Dendritic cell treated with granulocyte-macrophage colony-stimulating factor and Interleukin-4, amounts not matched to agents 40 ng/mL and 50 ng/mL, for 4 days (primary cell): ENCODE measurements around the gene AUTS2.

Experiments used
- H3K27ac Mint-ChIP-seq: one replicate; pipeline ENCODE4 v1.8.0; 2022; ENCODE audit warnings: mild to moderate bottlenecking, mixed read lengths
- H3K27me3 Mint-ChIP-seq: one replicate; pipeline ENCODE4 v1.8.0; 2022; ENCODE audit warnings: mild to moderate bottlenecking, mixed read lengths
- H3K36me3 Mint-ChIP-seq: one replicate; pipeline ENCODE4 v1.8.0; 2022; ENCODE audit warnings: low read depth, mixed read lengths
- H3K4me1 Mint-ChIP-seq: one replicate; pipeline ENCODE4 v1.8.0; 2022; ENCODE audit warnings: low read depth, mixed read lengths
- H3K4me3 Mint-ChIP-seq: one replicate; pipeline ENCODE4 v1.8.0; 2022; ENCODE audit warnings: mild to moderate bottlenecking, moderate library complexity, mixed read lengths
- H3K9me3 Mint-ChIP-seq: one replicate; pipeline ENCODE4 v1.8.0; 2022; ENCODE audit warnings: mixed read lengths
- intact Hi-C: fragments of 100-400 bp; cut with micrococcal nuclease; formaldehyde crosslinking; loops from one replicate; pipeline ENCODE4 v1.15.0; 2022

AUTS2 gene

DNA sequence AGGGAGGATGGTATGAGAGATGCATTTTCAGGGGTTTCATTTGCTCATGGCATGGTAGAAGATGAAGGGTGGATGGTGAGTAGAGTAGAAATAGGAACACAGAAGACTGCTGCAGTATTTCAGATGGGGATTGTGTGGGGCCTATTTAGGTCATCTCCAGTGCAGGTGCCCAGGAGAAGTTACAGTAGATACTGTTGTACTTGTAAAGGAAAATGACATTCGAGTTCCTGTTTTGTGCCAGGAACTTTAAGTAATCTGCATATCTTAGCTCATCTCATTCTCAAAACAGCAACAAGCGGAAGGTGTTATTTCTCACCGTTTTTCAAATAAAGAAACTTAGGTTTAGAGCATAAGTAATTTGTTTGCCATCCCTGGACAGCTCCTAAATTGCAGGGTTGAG lies 156.2 kb downstream of the AUTS2 start:
- no peak overlapping the region for H3K27ac Mint-ChIP-seq
- intact Hi-C loops, result no loop called here

DNA sequence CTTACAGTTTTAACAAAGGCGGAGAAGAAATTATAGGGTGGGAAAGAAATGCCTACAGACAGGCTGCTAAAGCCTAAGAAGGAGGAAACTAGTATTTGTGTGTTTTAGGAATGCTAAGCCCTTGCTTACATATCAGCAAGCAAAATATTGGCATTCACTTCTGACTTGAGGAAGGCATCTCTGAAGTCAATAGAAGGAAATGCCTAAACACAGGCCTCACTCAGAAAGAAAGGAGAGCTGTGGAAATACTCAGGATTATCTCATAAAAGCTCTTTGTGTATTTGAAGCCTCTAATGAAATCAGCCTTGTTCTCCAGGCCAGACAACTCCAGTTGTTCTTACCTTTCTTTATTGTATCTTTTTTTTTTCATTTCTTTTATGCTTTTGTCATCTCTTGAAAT lies 158.0 kb downstream of the AUTS2 start:
- no peak overlapping the region for H3K27ac Mint-ChIP-seq

More for the DNA sequence above, 156.2 kb downstream of the AUTS2 start:
- Mint-ChIP-seq H3K9me3 (no peaks in the 10 kb centered on the region), H3K4me1 (peaks cover 5% of the 10 kb centered on the region), H3K27me3 (no peaks in the 10 kb centered on the region), H3K4me3 (no peak overlapping the region), H3K36me3 (no peaks in the 10 kb centered on the region)

DNA sequence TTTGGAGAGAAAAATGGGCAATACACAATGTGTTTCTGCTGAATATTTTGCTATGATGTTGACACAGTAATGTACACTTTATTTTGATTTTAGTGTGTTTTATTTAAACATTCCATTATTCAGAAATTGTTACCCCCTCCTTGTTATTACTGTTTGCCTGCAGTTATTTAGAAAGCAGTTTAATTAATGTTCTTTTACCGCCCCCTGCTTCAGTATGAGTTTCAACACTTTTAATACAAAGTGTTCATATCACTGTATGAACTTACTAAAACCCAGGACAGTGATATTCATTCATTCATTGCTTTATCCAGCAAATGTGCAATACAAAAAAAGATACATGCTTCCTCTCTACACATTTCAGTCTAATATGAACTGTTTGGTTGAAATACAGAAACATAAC lies 159.3 kb downstream of the AUTS2 start:
- Mint-ChIP-seq H3K9me3 (no peaks in the 10 kb centered on the region), H3K4me3 (no peak overlapping the region), H3K27ac (no peak overlapping the region), H3K27me3 (no peaks in the 10 kb centered on the region), H3K4me1 (peaks cover 5% of the 10 kb centered on the region), H3K36me3 (no peaks in the 10 kb centered on the region)
- intact Hi-C loops, result no loop called here

More for the DNA sequence above, 158.0 kb downstream of the AUTS2 start:
- intact Hi-C loops, result no loop called here
- H3K27me3 Mint-ChIP-seq, result no peaks in the 10 kb centered on the region
- H3K36me3 Mint-ChIP-seq, result no peaks in the 10 kb centered on the region
- peaks cover 5% of the 10 kb centered on the region for H3K4me1 Mint-ChIP-seq
- no peak overlapping the region for H3K4me3 Mint-ChIP-seq
- no peaks in the 10 kb centered on the region for H3K9me3 Mint-ChIP-seq

DNA sequence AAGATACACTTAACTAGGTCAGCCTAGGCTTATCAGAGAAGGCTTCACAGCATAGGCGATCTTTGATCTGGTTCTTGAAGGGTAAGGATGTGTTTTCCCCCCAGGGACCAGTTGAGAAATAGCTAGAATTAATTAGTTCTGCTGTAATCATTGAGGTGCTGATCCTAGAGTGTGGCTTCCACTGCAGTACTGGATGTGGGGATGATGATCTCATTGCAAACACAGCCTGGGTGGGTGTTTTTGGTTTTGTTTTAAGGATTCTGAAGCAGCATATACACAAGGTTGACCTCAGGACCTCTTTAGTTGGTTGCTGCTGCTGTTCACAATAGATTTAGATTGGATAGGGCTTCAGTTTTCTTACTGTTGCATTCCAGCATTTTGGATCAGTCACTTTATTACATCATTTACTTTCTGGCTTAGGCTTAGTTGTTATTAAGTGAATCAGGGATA lies 159.7 kb downstream of the AUTS2 start:
- intact Hi-C loops, result no loop called here
- H3K36me3 Mint-ChIP-seq, result no peaks in the 10 kb centered on the region

DNA sequence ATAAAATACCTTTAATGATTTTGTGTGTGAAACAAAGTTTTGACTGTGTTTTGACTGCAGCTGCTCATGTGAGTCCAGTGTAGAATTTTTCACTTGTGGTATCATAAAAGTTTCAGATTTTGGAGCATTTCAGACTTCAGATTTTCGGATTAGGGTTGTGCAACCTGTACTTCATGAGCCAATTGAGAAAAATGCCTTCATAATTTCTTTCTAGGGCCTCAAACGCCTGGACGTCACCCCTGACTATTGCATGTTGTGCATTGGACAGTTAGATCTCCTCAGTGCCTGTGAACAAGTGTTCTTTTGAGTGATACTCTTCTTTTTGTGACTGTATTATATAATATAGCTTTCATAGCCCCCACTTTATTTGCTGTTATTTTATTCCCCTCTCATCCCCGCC lies 161.1 kb downstream of the AUTS2 start:
- peaks cover 4% of the 10 kb centered on the region for H3K4me1 Mint-ChIP-seq
- intact Hi-C loops, result no loop called here
- H3K9me3 Mint-ChIP-seq, result no peaks in the 10 kb centered on the region
- H3K27me3 Mint-ChIP-seq, result no peaks in the 10 kb centered on the region
- no peak overlapping the region for H3K4me3 Mint-ChIP-seq
- no peaks in the 10 kb centered on the region for H3K36me3 Mint-ChIP-seq
- H3K27ac Mint-ChIP-seq, result no peak overlapping the region

More for the DNA sequence above, 159.7 kb downstream of the AUTS2 start:
- peaks cover 5% of the 10 kb centered on the region for H3K4me1 Mint-ChIP-seq
- no peak overlapping the region for H3K4me3 Mint-ChIP-seq
- H3K27me3 Mint-ChIP-seq, result no peaks in the 10 kb centered on the region
- H3K27ac Mint-ChIP-seq, result no peak overlapping the region
- no peaks in the 10 kb centered on the region for H3K9me3 Mint-ChIP-seq

DNA sequence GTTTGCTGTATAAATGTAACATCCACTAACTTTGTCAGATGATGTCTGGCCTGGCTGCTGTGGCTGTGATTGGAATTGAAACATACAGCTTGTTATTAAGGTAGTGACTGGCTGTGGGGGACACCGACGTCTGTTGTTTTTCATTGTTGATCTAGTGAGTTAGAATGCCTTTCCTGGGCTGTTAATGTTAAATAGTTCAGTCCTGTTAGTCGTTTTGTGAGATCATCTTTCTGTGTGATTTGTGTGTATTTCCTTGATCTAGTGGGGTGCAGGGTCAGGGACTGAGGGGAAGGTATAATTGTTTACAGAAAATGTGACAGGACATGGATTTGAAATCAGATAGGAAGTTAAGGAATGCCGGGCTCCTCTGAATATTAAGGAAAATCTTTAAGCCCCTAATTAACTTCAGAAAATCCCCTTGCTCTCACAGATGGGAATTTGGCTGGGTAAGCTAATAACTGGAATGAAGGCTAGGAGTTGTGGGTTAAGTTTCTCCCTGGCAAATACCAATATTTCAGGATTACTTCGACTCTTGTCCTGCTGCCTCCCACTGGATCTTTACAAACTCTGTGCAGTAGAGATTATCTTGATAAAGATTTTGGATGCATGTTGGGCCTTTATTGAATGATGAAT lies 163.1 kb downstream of the AUTS2 start:
- Mint-ChIP-seq H3K36me3 (no peaks in the 10 kb centered on the region), H3K4me3 (no peak overlapping the region), H3K27me3 (no peaks in the 10 kb centered on the region), H3K27ac (no peak overlapping the region), H3K4me1 (peaks cover 15% of the 10 kb centered on the region), H3K9me3 (no peaks in the 10 kb centered on the region)
- intact Hi-C loops, result no loop called here

DNA sequence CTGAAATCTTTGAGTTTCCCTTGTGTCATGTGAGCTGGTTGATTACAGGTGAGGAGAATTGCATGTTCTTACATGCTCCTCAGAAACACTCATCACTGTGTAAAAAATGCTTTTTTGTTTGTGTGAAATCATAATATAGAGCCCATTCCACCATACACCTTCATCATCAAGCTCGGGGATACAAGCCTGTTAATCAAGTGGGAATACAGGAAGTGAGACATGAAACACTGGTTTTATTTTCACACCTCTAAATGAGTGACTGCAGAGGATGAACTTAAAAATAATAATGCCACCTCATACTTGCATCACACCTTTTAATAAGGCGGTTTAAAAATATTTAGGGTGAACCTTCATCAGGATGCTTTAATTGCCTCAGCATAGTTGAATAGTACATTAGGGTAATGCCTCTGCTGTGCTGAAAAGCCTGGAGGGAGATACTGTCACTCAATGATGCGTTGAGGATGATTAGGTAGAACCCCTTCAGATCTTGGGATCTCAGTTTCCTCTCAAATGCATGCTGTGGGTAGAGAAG lies 164.6 kb downstream of the AUTS2 start:
- Mint-ChIP-seq H3K27ac (no peak overlapping the region), H3K9me3 (no peaks in the 10 kb centered on the region)

DNA sequence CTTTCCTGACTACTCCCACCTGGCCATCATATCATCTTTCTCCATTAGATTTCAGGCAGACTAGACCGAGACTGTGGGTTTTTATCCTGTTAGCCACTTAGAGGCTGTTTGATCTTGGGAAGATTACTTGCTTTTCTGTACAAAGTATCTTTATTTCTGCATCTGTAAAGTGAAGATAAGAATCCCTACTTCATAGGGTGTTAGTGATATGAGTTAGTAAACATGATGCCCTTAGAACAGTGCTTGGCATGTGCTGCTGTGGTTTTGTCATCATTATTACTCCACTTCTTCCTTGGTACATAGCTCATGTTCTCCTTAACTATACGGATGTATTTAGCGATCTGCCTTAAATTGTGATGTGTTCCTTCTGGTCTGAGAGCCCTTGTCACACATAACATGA lies 165.2 kb downstream of the AUTS2 start:
- H3K9me3 Mint-ChIP-seq, result no peaks in the 10 kb centered on the region

More for the DNA sequence above, 164.6 kb downstream of the AUTS2 start:
- intact Hi-C loops, result no loop called here
- H3K4me3 Mint-ChIP-seq, result no peak overlapping the region
- H3K36me3 Mint-ChIP-seq, result no peaks in the 10 kb centered on the region
- H3K4me1 Mint-ChIP-seq, result peaks cover 15% of the 10 kb centered on the region
- no peaks in the 10 kb centered on the region for H3K27me3 Mint-ChIP-seq

DNA sequence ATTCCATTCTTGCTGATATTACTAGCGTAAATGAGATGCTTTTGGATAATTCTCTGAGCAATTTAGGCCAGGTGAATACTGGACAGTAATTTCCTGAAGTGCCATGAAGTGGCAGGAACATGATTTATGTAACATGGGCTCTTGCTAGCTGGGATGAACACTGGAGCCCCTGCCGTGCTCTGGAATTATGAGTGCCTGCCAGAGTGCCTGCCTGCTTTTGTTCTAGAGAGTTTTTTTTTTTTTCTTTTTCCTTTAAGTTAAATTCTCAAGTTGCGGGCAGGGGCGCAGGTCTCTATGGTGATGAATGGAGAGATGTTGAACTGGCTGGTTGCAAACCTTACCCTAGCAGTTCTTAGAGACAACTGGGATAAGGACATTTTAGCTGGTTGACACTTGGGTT lies 165.9 kb downstream of the AUTS2 start:
- Mint-ChIP-seq H3K36me3 (no peaks in the 10 kb centered on the region), H3K27ac (no peak overlapping the region), H3K4me1 (peaks cover 15% of the 10 kb centered on the region), H3K9me3 (no peaks in the 10 kb centered on the region), H3K4me3 (no peak overlapping the region), H3K27me3 (no peaks in the 10 kb centered on the region)
- intact Hi-C loops, result no loop called here

More for the DNA sequence above, 165.2 kb downstream of the AUTS2 start:
- Mint-ChIP-seq H3K4me3 (no peak overlapping the region), H3K27me3 (no peaks in the 10 kb centered on the region), H3K27ac (no peak overlapping the region), H3K36me3 (no peaks in the 10 kb centered on the region), H3K4me1 (peaks cover 15% of the 10 kb centered on the region)
- intact Hi-C loops, result no loop called here

DNA sequence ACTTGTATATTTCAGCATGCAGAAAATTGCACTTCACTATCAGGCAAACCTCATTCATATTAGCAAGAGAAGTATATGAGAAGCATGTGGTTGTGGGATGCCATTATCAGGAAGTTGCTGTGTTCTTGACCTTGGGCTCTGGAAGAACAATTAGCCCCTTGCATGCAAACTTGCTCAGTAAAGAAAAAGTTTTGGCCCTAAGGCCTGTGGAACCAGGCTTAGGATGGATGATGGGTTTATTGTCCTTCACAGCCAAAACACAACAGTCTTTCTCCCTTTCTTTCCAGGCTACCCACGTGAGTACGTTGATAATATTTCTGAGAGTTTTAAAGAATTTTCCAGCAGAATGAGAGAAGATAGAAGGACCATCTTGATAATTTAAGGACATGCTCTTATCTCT lies 166.4 kb downstream of the AUTS2 start:
- Mint-ChIP-seq H3K36me3 (no peaks in the 10 kb centered on the region), H3K4me3 (no peak overlapping the region), H3K27ac (no peak overlapping the region), H3K4me1 (peaks cover 15% of the 10 kb centered on the region), H3K27me3 (no peaks in the 10 kb centered on the region), H3K9me3 (no peaks in the 10 kb centered on the region)
- intact Hi-C loops, result no loop called here

DNA sequence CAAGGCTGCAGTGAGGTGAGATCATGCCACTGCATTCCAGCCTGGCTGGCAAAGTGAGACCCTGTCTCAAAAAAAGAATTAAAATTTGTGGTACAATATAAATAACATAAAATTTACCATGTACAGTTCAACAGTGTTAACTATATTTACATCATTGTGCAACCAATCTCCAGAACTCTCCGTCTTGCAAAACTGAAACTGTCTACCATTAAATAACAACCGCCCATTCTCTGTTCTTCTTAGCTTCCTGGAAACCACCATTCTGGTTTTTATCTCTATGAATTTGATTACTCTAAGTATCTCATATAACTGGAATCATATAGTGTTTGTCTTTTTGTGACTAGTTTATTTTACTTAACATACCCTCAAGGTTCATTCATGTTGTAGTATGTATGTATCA lies 167.6 kb downstream of the AUTS2 start:
- H3K27me3 Mint-ChIP-seq, result no peaks in the 10 kb centered on the region
- intact Hi-C loops, result no loop called here
- H3K27ac Mint-ChIP-seq, result no peak overlapping the region
- H3K4me1 Mint-ChIP-seq, result peaks cover 15% of the 10 kb centered on the region
- H3K4me3 Mint-ChIP-seq, result no peak overlapping the region
- H3K36me3 Mint-ChIP-seq, result no peaks in the 10 kb centered on the region
- no peaks in the 10 kb centered on the region for H3K9me3 Mint-ChIP-seq

DNA sequence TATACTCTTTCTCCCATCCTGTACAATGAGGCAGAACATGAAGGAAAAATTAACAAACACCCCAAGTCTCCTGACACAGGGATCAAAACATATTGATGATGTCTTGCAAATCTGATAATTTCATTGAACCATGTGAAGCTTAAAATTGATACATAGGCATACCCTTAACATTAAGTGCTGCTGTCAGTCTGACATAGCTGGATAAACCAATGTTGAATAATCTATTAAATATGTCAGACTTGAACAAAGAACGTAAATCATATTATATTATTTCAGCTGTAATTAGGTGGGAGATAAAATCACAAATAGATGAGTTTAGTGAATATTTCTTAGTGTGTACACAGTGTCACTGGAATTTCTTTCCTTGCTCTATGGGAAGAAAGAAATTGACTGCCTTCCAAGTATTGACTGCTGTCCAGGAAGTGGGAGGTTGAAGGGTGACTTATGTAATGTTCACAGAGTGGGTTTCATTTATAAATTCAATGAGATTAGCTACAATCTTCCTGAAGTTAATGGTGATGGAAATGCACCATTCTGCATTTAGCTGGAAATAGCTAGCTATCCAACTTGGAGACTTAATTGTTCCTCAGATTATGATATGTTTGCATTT lies 170.8 kb downstream of the AUTS2 start:
- Mint-ChIP-seq H3K27me3 (no peaks in the 10 kb centered on the region), H3K4me1 (peaks cover 15% of the 10 kb centered on the region), H3K4me3 (no peak overlapping the region), H3K27ac (no peak overlapping the region), H3K9me3 (no peaks in the 10 kb centered on the region), H3K36me3 (no peaks in the 10 kb centered on the region)
- intact Hi-C loops, result no loop called here

DNA sequence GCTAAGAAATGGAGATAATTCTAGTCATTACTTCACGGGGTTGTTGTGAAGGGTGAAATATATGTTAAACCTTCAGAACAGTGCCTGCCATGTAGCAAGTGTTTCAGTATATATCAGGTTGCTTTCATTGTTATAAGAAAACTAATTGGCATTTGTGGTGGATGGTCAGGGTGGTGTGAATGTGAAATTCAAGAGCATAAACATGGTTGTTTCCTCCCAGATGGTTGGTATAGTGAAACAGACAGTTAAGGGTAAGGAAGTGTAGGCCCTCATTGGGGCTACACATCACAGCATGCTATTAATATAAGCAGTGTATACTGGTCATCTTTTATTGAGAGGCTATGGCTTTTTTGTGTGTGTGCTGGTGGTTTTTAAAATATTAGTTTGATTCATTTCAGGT lies 171.6 kb downstream of the AUTS2 start:
- Mint-ChIP-seq H3K36me3 (no peaks in the 10 kb centered on the region), H3K27ac (no peak overlapping the region), H3K4me3 (no peak overlapping the region), H3K4me1 (peaks cover 9% of the 10 kb centered on the region), H3K27me3 (no peaks in the 10 kb centered on the region), H3K9me3 (no peaks in the 10 kb centered on the region)
- intact Hi-C loops, result no loop called here

DNA sequence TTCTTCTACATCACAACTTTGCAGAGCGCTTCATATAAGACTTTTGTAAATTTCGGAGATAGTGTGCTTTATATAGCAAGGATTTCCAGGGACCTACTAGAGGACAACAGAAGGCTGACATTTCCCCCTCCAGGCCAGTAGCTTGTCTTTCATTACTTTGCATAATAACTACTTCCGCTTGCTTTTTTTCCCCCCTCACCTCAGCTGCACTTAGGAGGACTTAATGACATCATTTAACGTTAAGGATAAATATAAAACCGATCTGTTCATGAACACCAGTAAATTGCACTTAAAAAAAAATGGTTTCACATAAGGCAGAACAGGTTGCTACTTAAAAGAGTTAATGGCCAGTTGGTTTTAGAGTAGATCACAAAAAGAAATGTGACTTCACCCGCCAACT lies 172.3 kb downstream of the AUTS2 start:
- intact Hi-C loops, result no loop called here
- no peaks in the 10 kb centered on the region for H3K36me3 Mint-ChIP-seq
- no peaks in the 10 kb centered on the region for H3K9me3 Mint-ChIP-seq
- H3K27ac Mint-ChIP-seq, result no peak overlapping the region
- no peak overlapping the region for H3K4me3 Mint-ChIP-seq
- H3K27me3 Mint-ChIP-seq, result no peaks in the 10 kb centered on the region
- peaks cover 6% of the 10 kb centered on the region for H3K4me1 Mint-ChIP-seq
